PC-9 (cell line): Measurements from ENCODE around the gene OGG1. TPM values are rescaled to one million over a fixed set of nuclear protein-coding genes. Genes with fewer than 3 reads are reported as not detected.

Source experiments
- BruUV-seq: library from RNA; stranded (reverse); fragments of 400-500 nt; replicated peaks from 2 replicates; lab custom pipeline; 2021; lab: Mats Ljungman, UMichigan
- CTCF ChIA-PET: fragments of 300-600 bp; sonication (Branson Sonifier 250); formaldehyde crosslinking; loops from one replicate; lab custom pipeline; 2022; ENCODE audit warnings: antibody characterized with exemption; lab: Charles Lee
- POLR2A ChIA-PET: fragments of 300-600 bp; sonication (Branson Sonifier 250); formaldehyde crosslinking; loops from one replicate; lab custom pipeline; 2022; ENCODE audit warnings: antibody characterized with exemption; ENCODE audit not compliant: unreplicated experiment; lab: Charles Lee
- DNase-seq, 2 experiments: peaks; one replicate each; pipeline versions ENCODE4 v3.0.0 to v3.0.0-alpha.2; 2015 to 2022; ENCODE audit warnings: mixed read lengths in 1 of 2
- H2AFZ ChIP-seq: fragments of 200-600 bp; sonication (generic); 2 replicates; pipeline ENCODE4 v1.8.1; 2017; ENCODE audit warnings: antibody characterized with exemption
- H3F3A ChIP-seq: fragments of 200-600 bp; sonication (generic); 2 replicates; pipeline ENCODE4 v1.8.1; 2017; ENCODE audit warnings: antibody characterized with exemption, mild to moderate bottlenecking, low read depth; ENCODE audit not compliant: insufficient read depth
- H3K27ac ChIP-seq: fragments of 200-600 bp; sonication (generic); 2 replicates; pipeline ENCODE4 v1.6.1; 2016; ENCODE audit warnings: mixed run types
- H3K27me3 ChIP-seq: fragments of 200-600 bp; sonication (generic); 2 replicates; pipeline ENCODE4 v1.6.1; 2016; ENCODE audit warnings: low read depth, mixed run types; ENCODE audit not compliant: insufficient read depth
- H3K36me3 ChIP-seq: fragments of 200-600 bp; sonication (generic); 2 replicates; pipeline ENCODE4 v1.6.1; 2016; ENCODE audit warnings: low read depth, mixed run types
- H3K4me1 ChIP-seq: fragments of 200-600 bp; sonication (generic); replicated peaks from 2 replicates; pipeline ENCODE4 v1.6.1; 2016; ENCODE audit warnings: mixed run types; ENCODE audit not compliant: insufficient read depth
- H3K4me2 ChIP-seq: fragments of 200-600 bp; sonication (generic); 2 replicates; pipeline ENCODE4 v1.6.1; 2017; ENCODE audit warnings: mixed run types
- H3K4me3 ChIP-seq: fragments of 200-600 bp; sonication (generic); 2 replicates; pipeline ENCODE4 v1.6.1; 2016; ENCODE audit warnings: mixed run types
- H3K79me2 ChIP-seq: fragments of 200-600 bp; sonication (generic); 2 replicates; pipeline ENCODE4 v1.6.1; 2017; ENCODE audit warnings: low read depth, mixed run types
- H3K9me2 ChIP-seq: fragments of 200-600 bp; sonication (generic); 2 replicates; pipeline ENCODE4 v1.8.1; 2017; ENCODE audit warnings: mild to moderate bottlenecking; ENCODE audit not compliant: insufficient read depth
- H3K9me3 ChIP-seq: fragments of 200-600 bp; sonication (generic); 2 replicates; pipeline ENCODE4 v1.8.1; 2016; ENCODE audit warnings: low read depth; ENCODE audit not compliant: insufficient read depth
- H4K20me1 ChIP-seq: fragments of 200-600 bp; sonication (generic); 2 replicates; pipeline ENCODE4 v1.8.1; 2017; ENCODE audit not compliant: insufficient read depth
- CTCF ChIP-seq: fragments of 200-600 bp; sonication (generic); conservative IDR thresholded peaks from 2 replicates; pipeline ENCODE4 v1.6.1; 2017; ENCODE audit warnings: mixed run types, antibody characterized with exemption, mild to moderate bottlenecking, moderate library complexity
- EZH2 ChIP-seq: fragments of 200-600 bp; sonication (generic); IDR thresholded peaks from 2 replicates; pipeline ENCODE4 v1.8.0; 2017; ENCODE audit warnings: antibody characterized with exemption, low read depth
- intact Hi-C: fragments of 100-400 bp; cut with micrococcal nuclease; formaldehyde crosslinking; loops from one replicate; pipeline ENCODE4 v1.10.0; 2022; ENCODE audit not compliant: unreplicated experiment
- total RNA-seq: library from RNA; stranded (reverse); gene quantifications from 2 replicates; pipeline ENCODE4 v1.2.3, GENCODE V29; 2021

OGG1 gene
- total RNA-seq, 1 experiment from 2014 or later, result 22.1 TPM

GRCh38 chr3:9776896-9777693 lies 27.3 kb downstream of the OGG1 start:
- DNase-seq, result no peak
- Histone ChIP-seq H3F3A (peaks cover 7% of the 10 kb centered on the region; the same call in 1 of the 2 replicates), H3K79me2 (no peaks in the 10 kb centered on the region), H3K27ac (no peak overlapping the region), H3K4me1 (no peaks in the 10 kb centered on the region), H4K20me1 (no peaks in the 10 kb centered on the region; the same call in 1 of the 2 replicates), H3K4me3 (no peak overlapping the region), H3K9me2 (no peaks in the 10 kb centered on the region), H3K36me3 (no peaks in the 10 kb centered on the region), H2AFZ (no peak overlapping the region), H3K9me3 (no peaks in the 10 kb centered on the region), H3K4me2 (no peak overlapping the region), H3K27me3 (no peaks in the 10 kb centered on the region)
- ChIA-PET POLR2A (no interaction called here), CTCF (interaction anchor here (0.6 kb wide), 1 partner anchor 516 kb away, joined by 4 read pairs; no protein-coding TSS in a partner anchor)
- BruUV-seq, result no TSS peak
- intact Hi-C loops, result no loop called here
- TF ChIP-seq CTCF (no peak), EZH2 (no peak)

GRCh38 chr3:9777694-9778021 lies 27.9 kb downstream of the OGG1 start:
- POLR2A ChIA-PET, result no interaction called here
- intact Hi-C loops, result no loop called here
- BruUV-seq, result no TSS peak
- H3K79me2 ChIP-seq, result no peaks in the 10 kb centered on the region
- DNase-seq, result no peak
- no peak overlapping the region for H3K4me2 ChIP-seq
- H3K36me3 ChIP-seq, result no peaks in the 10 kb centered on the region
- H3K27me3 ChIP-seq, result no peaks in the 10 kb centered on the region
- H3K9me3 ChIP-seq, result no peaks in the 10 kb centered on the region
- no peak overlapping the region for H3K27ac ChIP-seq
- H3K9me2 ChIP-seq, result no peaks in the 10 kb centered on the region
- no peaks in the 10 kb centered on the region; the same call in 1 of the 2 replicates for H4K20me1 ChIP-seq
- no peaks in the 10 kb centered on the region for H3K4me1 ChIP-seq
- H3F3A ChIP-seq, result peaks cover 4% of the 10 kb centered on the region; the same call in 1 of the 2 replicates
- CTCF ChIA-PET, result interaction anchor here (0.6 kb wide), 1 partner anchor 515 kb away, joined by 4 read pairs; no protein-coding TSS in a partner anchor
- no peak overlapping the region for H2AFZ ChIP-seq
- TF ChIP-seq CTCF, result no peak
- no peak overlapping the region for H3K4me3 ChIP-seq

DNA sequence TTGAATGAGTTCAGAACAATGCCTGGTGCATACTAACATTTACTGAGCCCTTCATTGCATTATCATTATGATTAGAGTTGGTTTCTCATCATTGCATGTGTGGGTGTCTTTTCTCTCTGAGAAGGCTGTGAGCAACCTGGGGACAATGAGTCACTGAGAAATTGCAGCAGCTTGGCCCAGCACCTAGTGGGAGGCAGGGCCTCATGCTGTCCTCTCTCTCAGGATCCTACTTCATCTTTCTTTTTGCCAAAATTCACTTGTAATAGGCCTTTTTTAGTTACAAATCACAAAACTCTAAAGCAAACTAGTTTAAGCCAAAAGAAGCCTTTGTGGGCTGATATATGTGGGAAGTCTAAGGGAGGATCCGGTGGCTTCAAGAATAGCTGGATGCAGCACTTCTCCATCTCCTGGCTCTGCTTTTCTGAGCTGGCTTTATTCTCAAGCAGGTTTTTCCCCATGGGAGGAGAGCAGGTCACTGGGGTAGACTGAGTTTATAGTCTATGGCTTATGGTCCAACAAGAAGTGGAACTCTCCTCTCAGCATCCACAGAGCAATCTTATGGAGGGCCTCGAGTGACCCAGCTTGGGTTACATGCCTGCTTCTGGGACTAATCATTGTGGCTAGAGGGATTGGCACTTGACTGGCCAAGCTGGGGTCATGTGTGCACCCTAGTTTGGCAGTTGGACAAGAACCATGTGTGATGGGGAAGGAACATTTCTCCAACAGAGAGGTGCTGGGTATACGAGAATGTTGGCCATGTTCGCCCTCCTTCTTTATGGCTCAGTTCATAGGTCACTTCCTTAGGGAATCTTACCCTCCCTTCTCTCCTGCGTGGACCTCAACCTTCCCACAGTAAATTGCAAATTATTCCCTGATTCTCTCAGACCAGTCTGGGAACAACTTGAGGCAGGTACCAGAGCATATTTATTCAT lies 28.7 kb downstream of the OGG1 start:
- Histone ChIP-seq H3K9me3 (no peaks in the 10 kb centered on the region), H3F3A (0 out of 2 replicates have a peak, but pooled peaks cover 3% of the 10 kb centered on the region), H3K27me3 (no peaks in the 10 kb centered on the region), H4K20me1 (no peaks in the 10 kb centered on the region; the same call in 1 of the 2 replicates), H3K27ac (no peak overlapping the region), H3K79me2 (no peaks in the 10 kb centered on the region), H3K36me3 (no peaks in the 10 kb centered on the region), H3K4me2 (no peak overlapping the region), H3K4me1 (no peaks in the 10 kb centered on the region), H3K9me2 (no peaks in the 10 kb centered on the region), H3K4me3 (no peak overlapping the region), H2AFZ (no peak overlapping the region)
- BruUV-seq, result no TSS peak
- intact Hi-C loops, result no loop called here
- no peak for DNase-seq
- TF ChIP-seq EZH2, result no peak
- no peak for TF ChIP-seq CTCF
- ChIA-PET CTCF (no interaction called here), POLR2A (no interaction called here)
